ENCODE data around the gene MCC.
"Not testable (repeated sequence)": the region's sequence is repeated elsewhere in the genome, so short reads cannot be mapped to it uniquely, and the experiment has no call there.

Gene MCC

DNA sequence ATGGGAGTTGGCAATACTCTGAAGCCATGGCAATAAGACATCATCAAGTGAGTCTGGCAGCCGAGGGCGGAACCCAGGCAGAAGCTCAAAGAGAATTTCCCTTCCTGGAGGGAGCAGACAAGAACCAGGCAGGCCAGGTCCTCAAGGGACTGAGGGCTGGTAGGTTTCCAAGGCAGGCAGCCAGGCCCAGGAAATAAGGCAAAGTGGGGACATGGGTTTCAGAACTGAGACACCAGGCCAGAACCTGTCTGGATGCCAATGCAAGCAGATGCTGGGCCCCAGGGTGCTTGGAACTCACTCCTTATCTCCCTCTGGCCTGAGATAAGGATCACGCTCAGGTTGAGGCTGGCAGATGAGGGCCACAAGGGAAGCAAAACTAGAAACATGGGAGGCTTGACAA is 62.3 kb downstream of the MCC start:
- DNase-seq = no peak

DNA sequence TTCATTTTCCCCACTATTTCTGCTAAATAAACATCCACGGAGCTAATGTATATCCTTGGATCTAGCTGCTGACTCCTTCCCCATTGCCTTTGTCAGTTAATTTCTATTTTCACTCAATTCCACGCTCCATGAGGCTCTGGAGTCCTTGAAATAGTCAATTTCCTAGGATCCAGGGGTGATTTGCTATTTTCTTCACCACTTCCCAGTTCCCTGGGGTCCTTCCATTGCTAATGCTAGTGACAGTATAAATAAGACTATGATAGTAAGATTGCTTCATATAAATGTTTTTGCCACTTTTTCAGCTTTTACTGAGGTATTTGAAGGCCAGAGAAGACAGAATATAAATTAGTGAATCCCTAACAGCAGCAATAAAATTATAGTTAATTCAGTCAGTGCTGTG is 66.6 kb downstream of the MCC start:
- DNase-seq = no peak

DNA sequence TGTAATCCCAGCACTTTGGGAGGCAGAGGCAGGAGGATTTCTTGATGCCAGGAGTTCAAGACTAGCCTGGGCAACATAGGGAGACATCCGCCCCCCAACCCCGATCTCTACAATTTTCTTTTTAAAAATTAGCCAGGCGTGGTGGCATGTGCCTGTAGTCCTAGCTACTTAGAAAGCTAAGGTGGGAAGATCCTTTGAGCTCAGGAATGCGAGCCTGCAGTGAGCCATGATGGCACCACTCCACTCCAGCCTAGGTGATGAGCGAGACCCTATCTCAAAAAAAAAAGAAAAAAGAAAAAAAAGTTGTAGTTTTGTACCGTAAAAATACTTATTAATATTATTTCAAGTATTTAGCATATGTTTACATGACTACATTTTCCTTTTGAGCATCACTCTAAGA is 82.7 kb downstream of the MCC start:
- DNase-seq = no peak

DNA sequence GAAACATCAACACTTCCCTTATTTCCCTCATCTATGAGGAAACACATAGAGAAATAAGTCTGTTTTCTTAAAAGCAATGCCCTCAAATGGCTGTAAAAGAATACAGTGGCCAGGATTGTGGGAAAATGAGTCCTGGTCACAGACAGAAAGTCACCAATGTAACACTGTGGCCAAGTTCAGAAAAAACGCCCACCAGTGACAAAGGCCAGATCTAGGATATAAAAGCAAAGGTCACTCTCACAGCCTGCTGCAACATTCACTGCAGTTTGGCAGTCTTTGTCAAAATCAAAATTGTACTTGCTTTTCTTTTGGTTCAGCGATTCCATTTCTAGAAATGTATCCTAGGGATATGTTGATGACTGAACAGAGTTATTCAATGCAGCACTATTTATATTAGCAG is 84.0 kb downstream of the MCC start:
- no peak for DNase-seq

DNA sequence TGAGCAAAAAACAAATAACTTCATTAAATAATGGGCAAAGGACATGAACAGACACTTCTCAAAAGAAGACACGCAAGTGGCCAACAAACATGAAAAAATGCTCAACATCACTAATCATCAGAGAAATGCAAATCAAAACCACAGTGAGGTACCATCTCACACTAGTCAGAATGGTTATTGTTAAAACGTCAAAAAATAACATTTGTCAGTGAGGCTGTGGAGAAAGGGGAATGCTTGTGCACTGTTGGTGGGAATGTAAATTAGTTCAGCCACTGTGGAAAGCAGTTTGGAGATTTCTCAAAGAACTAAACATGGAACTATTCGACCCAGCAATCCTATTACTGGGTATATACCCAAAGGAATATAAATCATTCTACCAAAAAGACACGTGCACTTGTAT is 90.3 kb downstream of the MCC start:
- not testable (repeated sequence) for DNase-seq

DNA sequence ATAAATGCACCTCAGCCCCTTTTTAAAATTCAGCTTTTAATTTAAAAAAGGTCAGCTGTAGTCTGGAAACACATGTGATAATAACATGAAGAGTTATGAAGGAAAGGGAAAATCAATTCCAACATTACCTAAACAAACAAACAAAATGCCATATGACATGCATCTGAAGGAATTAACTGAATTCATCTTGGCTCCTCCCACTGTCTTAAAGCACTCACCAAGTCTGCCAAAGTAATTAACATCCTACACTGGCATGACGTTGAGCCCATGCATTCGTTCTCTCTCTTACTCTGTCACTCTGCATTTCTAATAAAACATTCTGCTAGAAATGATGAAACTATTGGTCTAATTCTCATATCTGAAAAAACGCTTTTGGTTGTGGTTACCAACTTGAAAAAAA is 91.2 kb downstream of the MCC start:
- no peak for DNase-seq

DNA sequence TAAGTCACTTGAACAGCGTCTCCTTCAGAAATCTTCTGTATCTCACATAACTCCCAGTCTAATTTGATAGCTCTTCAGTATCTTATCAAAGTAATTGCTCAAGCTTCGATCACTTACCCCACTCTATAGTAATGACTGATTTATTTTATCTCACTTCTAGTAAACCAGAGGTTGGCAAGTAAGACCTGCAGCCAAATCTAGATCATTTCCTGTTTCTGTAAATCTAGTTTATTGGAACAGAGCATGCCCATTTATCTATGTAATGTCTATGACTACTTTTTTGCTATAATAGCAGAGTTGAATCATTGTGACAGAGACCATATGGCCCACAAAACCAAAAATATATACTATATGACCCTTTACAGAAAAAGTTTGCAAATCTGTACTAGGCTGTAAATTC is 93.6 kb downstream of the MCC start:
- no peak for DNase-seq

DNA sequence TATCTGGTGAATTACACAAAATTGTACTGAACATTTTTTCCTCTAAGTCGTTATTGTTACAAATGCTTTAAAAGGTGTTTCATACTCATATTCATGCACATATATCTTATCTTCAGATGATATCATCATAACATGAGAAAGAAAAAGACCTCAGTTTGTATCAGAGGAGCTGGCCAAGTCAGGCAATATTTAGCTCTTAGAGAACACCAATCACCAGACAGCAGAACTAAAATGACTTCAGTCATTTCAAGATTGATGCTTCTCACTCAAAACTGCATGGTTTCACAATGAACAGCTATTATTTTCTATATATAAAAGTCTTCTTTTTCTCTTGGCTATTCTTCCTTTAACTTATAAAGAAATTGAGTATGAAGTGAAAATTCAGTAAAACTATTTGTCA is 98.0 kb downstream of the MCC start:
- no peak for DNase-seq

DNA sequence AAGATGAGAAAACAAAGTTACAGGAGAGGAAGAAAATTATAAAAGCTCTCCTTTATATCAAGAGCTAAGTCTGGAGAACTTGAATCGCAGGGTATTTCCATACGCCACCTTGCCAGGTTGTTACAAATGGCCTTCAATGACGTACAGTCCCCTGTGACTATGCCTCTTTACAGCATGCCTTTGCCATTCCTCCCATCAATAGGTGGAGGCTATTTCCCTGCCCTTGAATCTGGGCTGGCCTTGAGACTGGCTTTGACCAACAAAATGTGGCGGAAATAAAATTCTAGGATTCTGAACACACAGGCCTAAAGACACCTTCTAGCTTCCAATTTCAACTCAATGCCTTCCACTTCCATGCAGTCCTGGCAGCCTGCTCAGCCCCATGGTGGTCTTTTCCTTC is 99.1 kb downstream of the MCC start:
- no peak for DNase-seq

DNA sequence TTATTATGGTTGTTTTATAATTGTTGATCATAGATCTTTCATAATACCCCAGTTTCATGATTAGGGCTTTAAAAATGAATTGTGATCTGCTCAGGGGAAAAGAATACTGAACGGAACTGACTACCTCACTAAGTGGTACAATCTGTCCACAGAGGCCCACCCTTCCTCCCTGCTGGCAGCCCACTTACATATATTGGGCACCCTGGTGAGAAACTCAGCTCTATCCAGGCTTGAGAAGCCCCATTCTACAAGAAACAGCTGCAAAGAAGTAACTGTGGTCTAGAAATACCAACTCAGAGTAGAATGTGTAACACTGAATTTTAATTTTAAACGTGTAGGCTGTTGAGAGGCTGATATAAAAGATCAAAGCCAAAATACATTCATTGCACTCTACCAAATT is 100.4 kb downstream of the MCC start:
- no peak for DNase-seq

DNA sequence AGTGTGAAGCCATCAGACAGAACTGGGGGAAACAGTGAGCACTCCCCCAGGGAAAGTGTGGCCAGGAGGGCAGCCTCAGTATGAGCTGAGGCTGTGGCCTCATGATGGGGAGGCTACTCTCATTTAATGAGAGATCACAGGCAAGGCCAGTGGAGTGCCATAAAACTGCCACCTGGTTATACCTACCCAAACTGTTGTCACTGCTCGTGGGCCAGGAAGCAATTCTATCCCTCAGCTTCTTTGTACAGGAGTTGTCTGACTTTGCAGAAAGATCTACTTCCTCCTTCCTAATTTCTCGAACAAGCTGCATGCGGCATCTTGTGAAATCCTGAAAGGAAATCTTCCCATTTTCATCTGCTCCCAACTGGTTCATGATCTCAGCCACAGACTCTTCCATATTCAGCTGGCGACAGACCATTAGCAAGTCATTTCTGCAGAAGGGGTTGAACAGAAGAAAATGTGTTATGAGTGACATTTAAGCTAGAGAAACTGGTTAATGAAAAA is 103.4 kb downstream of the MCC start:
- no peak for DNase-seq

DNA sequence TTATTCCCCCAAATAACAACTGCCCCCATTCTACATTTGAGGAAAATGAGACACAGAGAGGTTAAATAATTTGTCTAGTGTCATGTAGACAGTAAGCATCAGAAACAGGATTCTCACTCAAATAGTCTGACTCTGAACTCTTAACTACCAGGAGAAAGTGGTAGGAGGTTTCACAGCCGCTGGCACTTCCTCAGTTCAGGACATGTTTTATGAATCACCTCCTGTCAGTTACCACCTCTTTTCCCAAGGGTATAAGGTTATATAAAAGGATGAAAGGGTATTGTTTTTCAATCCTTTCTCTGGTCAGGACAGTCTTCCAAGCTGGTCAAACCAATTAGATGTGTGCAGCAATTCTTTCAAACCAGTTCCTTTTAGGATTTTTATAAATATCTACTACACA is 105.5 kb downstream of the MCC start:
- DNase-seq = no peak

DNA sequence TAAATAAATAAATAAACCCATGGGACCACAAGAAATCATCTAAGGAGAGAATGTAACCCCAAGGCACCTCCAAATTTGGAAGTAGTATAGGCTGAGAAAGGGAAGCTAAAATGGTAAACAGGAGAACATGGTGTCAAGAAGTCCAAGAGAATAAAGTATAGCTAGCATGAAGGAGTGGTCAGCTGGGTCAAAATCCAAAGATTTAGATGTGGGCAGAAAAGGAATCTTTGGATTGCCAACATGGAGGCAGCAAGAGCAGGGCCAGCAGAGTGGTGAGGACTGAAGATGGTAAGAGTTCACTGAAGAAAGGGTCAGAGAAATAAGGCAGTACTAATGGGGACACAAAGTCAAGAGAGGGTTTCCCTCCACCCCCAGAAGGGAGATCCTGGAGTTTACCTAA is 106.5 kb downstream of the MCC start:
- no peak for DNase-seq

DNA sequence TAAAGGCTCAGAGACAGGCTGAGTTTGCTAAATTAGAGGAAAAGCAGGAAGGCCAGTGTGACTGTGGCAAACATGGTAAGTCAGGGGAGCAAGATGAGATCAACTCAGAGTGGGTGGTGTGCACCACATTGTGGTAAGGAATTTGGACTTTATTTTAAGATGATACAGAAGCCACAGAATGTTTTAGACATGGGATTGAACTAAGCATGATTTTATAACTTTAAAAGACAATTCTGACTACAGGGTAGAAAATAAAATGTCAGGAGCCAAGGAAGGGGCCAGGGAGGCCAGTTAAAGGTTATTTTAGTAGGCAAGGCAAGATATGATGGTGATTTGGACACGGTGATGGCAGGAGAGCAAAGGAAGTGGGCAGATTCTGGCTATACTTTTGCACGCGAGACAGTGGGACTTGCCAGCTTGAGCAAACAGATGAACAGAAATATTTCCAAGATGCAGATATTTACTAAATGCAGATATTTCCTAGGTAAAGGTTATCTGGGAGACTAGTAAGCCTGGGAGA is 107.4 kb downstream of the MCC start:
- no peak for DNase-seq

DNA sequence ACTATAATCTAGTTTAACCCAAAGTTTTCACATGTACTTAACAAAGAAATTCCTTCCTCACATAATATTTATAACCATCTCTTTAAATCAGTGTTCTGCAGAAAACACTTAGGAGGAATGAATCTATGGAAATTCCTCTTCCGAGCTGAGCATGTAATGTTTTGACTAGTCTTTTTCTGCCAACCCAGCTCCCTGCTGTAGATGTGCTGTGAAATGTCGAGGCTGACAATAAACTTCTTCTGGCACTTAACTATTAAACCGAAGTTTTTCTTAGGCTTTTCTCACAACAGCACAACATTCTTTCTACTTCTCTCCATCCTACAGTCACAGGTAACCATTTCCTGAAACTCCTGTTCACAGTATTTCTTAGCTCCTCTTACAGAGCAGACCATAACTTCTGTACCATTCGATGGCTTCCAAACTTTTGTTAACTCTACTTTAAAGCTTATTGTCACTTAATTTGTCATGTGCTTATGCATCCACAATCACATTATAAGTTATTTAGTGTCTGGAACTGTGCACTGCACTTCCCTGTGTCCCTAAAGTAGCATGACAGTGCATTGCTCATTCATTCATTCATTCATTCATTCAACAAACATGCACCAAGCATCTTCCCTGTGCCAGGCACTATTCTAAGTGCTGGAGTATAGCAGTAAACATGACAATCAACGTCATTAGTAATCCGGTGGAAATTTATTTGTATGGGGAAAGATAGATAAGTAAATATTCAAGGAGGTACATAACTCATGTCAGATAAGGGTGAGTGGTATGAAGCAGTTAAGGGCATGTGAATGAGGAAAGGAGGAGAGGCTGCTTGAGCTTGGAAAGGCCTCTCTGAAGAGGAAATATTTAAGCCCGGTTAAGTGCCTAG is 108.1 kb downstream of the MCC start:
- no peak for DNase-seq

DNA sequence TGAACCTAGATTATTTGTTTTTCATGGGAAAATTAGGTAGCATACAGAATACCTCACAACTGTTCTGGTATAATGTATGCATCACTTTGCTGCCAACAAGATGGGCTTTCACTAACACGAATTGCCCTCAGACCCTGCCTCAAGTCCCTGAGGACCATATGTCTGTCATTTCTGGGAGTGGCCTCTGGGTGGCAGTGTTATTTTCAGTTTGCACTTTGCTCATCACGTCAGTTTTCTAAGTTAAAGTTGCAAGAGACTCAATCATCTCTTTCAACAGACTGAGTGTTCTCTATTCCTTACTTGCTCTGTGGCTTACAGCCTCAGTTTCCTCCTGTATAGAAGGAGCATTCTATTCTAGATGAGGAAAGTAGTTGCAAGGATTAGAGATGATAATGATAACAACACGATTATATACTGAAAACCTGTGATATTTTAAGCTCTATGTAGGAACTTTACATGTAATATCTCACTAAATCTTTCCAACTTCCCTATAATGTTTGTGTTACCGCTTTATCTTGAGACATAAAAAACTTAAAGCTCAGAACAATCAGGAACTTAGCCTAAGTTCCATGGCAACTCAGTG is 109.2 kb downstream of the MCC start:
- peak in 31 of 56 donors; percentile 1 to 68 (median 9) for DNase-seq

DNA sequence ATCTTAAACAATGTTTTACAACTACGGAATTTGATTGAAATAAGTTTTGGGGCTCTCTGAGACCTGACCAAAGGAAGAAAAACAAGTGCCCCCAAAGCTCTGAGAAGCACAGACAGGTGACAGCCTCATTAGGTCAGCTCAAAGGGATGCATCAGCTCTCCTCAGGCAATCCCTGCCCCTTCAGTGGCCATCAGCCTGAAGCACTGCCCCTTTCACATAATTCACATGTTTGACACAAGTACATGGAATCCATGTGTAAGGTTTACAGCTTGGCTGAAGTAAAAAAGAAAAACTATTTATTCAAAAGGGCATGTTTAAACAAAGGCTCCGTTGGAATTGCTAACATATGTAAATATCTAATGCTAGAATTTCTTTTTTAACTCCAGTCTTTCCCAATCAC is 109.7 kb downstream of the MCC start:
- no peak for DNase-seq

DNA sequence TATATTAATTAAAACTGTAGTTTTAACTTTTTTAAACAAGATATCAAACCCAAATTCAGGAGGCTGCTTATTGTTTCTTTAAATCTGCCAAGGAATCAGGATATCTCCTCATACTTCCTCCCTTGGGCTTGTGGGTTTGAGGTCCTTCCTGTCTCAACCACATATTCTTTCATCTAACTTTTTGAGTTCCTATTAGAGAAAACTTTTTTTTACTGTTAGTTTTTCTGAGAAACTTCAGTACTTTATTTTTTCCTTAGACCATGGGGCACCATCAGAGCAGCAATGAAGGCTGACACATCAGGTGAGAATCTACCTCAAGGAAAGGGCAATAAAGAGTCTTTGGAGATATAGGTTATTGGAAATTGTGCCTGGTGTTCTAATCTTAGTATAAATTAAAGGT is 110.2 kb downstream of the MCC start:
- DNase-seq = no peak

DNA sequence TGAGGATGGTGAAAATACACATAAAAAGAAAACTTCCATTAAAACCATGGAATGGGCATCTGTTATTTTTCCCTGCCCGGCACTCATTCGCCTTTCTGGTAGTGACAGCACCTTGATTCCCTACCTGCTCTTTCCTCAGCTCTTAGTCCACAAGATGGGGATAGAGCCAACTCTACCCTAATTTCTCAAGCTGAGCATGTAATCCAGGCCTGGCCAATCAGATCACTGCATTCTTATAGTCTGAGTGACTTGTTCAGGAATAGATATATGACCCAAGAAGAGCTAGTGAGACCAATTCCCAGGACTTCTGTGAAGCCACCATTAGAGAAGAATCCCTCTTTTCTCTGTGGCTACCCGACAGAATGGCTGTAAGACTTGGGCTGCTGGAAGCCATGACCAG is 111.6 kb downstream of the MCC start:
- no peak for DNase-seq

DNA sequence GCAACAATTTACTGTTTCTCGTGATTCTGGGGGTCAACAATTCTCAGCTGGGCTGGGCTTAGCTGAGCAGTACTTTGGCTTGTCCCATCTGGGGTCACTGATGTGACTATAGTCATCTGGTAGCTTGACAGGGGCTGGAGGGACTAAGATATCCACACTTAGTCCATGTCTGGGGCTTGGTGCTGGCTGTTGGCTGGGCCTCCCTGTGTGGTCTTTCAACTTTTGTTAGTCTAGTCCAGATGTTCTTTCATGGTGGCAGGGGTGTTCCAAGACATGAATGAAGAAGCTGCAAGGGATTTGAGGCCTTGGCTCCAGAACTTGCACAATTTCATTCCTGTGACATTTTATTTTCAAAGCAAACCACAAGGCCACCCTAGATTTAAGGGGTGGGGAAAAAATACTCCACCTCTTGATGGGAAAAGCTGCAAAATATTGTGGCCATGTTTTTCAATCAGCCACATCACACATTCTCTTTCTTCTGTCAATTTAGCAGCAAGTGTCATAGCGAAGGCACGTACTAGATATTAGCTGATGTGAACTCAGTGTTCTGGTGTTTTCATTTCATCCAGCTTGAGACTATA is 112.7 kb downstream of the MCC start:
- no peak for DNase-seq

DNA sequence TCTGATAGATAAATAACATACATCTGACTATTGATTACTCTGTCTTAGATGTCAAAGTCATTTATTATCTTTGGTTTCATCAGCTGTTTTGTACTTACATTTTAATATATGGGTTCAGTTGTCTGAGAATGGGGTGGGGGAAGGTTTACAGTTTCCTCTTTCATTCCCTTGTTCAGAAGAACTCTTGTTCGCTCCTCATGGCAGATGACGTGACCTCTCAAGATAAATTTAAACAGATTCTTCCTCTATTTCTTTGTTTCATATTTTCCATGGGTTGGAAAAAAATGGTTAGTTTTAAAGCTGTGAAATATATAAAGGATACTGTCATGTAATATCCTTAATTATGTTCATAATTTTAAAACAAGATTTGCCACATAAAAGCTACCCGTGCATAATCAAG is 114.8 kb downstream of the MCC start:
- no peak for DNase-seq

DNA sequence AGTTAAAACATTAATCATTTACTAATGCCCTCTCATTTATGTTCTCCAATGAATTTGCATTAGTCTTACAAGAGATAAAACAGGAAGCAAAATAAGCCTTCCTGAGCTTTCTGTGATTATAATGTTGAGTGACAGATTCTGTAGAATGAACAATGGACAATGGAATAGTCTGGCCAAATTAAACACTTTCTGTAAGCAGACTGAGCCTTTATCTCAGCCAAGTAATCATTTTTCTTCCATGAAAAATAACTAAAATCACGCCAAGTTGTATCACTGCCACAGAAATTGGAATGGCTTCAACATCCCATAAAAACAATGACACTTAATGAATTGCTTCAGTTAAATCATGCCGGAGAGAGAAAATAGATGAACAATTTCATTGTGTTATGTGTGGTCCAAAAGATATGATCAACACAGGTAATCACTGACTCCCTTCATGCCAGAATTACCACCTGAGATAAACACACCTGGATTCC is 116.5 kb downstream of the MCC start:
- DNase-seq = no peak
